GM19240 (cell line): ENCODE results near the gene OR2H2.

Experiments
- DNase-seq: peaks from one replicate; pipeline ENCODE4 v3.0.0; 2011; ENCODE audit warnings: low spot score; ENCODE audit not compliant: insufficient read length

OR2H2 gene

GRCh38 chr6:29591677-29592076, 6.8 kb downstream of the OR2H2 start:
- DNase-seq, result no peak

GRCh38 chr6:29593199-29593855, 8.4 kb downstream of the OR2H2 start:
- DNase-seq, result no peak

GRCh38 chr6:29596381-29596900, 11.5 kb downstream of the OR2H2 start:
- DNase-seq, result no peak

- no peak for DNase-seq
Observed at GRCh38 chr6:29597184-29597583, 12.3 kb downstream of the OR2H2 start.

GRCh38 chr6:29598172-29598747, 13.3 kb downstream of the OR2H2 start:
- DNase-seq, result no peak

GRCh38 chr6:29602564-29603361, 17.8 kb downstream of the OR2H2 start:
- DNase-seq, result no peak

GRCh38 chr6:29603456-29603855, 18.5 kb downstream of the OR2H2 start:
- DNase-seq, result no peak

GRCh38 chr6:29603930-29604329, 19.0 kb downstream of the OR2H2 start:
- DNase-seq, result no peak

- DNase-seq, result no peak
Observed at GRCh38 chr6:29608131-29608530, 23.2 kb downstream of the OR2H2 start.

GRCh38 chr6:29610540-29610939, 25.6 kb downstream of the OR2H2 start:
- DNase-seq, result no peak

- no peak for DNase-seq
Observed at GRCh38 chr6:29611426-29611825, 26.5 kb downstream of the OR2H2 start.

GRCh38 chr6:29617782-29618554, 33.0 kb downstream of the OR2H2 start:
- DNase-seq, result no peak

- no peak for DNase-seq
Observed at GRCh38 chr6:29619578-29620160, 34.7 kb downstream of the OR2H2 start.

GRCh38 chr6:29620630-29621029, 35.7 kb downstream of the OR2H2 start:
- DNase-seq, result no peak

GRCh38 chr6:29624520-29624961, 39.6 kb downstream of the OR2H2 start:
- DNase-seq, result no peak

GRCh38 chr6:29625337-29625930, 40.5 kb downstream of the OR2H2 start:
- DNase-seq, result no peak

GRCh38 chr6:29626948-29627754, 42.2 kb downstream of the OR2H2 start:
- DNase-seq, result no peak

GRCh38 chr6:29627755-29628418, 43.0 kb downstream of the OR2H2 start:
- no peak for DNase-seq
